ENCODE results near the gene UTS2B. TPM values are rescaled to one million over a fixed set of nuclear protein-coding genes. Genes with fewer than 3 reads are reported as not detected.
"Not testable (repeated sequence)": the region's sequence is repeated elsewhere in the genome, so short reads cannot be mapped to it uniquely, and the experiment has no call there.

Gene UTS2B
- total RNA-seq, 1 donor = 0.21 TPM

DNA sequence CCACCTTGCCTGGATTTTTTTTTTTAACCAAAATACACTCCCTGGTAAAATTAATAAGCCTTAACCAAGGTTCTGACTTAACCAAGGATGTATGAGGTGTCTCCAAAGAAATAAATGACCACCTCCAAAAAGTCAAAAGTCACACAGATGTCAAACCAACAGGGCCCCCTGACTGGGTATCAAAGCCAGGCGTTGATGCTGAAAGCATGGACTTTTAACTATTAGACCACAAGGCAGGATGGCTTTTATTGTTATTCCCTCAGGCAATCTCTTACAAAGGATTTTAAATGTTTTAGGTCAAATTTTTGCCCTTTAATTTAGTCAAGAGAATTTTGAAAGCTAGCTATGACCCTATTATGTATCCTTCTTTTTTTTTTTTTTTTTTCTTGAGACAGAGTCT lies 70.8 kb downstream of the UTS2B start:
- Histone ChIP-seq H3K4me3 (ENCODE audit: low read length) (no peak overlapping the region), H3K4me1 (ENCODE audit: insufficient read depth, low read length) (peaks cover 21% of the 10 kb centered on the region), H3K27me3 (ENCODE audit: insufficient read depth, low read length) (no peaks in the 10 kb centered on the region), H3K9me3 (ENCODE audit: low read depth, low read length) (no peaks in the 10 kb centered on the region)

DNA sequence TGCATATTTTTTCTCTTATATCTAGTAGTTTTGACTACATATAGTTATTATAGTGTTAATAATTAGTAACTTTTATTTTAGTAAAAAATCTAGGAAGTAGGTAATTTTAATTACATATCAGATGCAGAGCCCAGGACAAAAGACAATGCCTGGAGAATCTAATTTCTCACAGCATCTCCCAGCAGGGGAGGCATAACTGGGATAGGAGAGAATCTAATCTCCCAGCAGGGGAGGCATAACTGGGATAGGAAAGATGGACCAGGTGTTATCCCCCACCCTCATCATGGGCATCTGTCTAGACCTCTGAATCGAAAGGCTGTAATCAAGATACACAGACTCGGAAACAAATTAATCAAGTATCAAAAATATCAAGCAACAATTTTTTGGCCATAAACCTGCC lies 73.0 kb downstream of the UTS2B start:
- Histone ChIP-seq H3K4me1 (ENCODE audit: insufficient read depth, low read length) (peaks cover 26% of the 10 kb centered on the region), H3K4me3 (ENCODE audit: low read length) (no peak overlapping the region), H3K9me3 (ENCODE audit: low read depth, low read length) (no peaks in the 10 kb centered on the region), H3K27me3 (ENCODE audit: insufficient read depth, low read length) (no peaks in the 10 kb centered on the region)

DNA sequence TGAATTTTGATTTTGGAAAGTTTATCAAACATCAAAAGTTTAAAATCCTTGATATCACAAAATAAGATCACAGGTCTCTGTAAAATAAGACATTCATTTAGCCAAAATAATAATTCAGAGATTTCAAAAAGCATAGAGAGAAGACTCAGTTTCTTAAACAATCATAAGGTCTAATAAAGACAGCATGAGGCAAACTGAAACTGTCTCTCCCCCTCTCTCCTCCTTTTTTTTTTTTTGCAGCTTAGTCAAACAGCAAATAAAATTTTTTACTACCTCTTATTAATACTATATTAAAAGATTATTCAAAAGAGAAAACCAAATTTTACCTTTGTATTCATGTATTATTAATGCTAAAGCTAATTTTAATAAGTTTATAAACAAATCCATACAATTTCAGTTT lies 73.9 kb downstream of the UTS2B start:
- no peaks in the 10 kb centered on the region for H3K27me3 ChIP-seq (ENCODE audit: insufficient read depth, low read length)
- no peaks in the 10 kb centered on the region for H3K9me3 ChIP-seq (ENCODE audit: low read depth, low read length)
- H3K4me1 ChIP-seq (ENCODE audit: insufficient read depth, low read length) = peaks cover 30% of the 10 kb centered on the region
- H3K4me3 ChIP-seq (ENCODE audit: low read length) = no peak overlapping the region

DNA sequence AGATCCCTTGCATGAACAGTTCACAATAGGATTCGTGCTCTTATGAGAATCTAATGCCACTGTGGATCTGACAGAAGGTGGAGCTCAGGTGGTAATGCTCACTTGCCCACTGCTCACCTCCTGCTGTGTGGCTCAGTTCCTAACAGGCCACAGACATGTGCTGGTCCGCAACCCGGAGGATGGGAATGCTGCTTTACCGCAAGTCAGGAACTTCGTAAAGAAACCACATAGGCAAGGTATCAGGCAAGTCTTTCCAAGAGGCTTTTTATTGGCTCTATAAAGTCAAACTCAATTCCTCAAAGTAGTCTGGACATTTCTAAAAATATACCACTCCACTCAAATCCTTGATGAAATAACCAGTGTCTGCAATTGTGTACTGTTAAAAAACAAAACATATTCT lies 75.2 kb downstream of the UTS2B start:
- Histone ChIP-seq H3K4me1 (ENCODE audit: insufficient read depth, low read length) (peaks cover 30% of the 10 kb centered on the region), H3K9me3 (ENCODE audit: low read depth, low read length) (no peaks in the 10 kb centered on the region), H3K4me3 (ENCODE audit: low read length) (no peak overlapping the region), H3K27me3 (ENCODE audit: insufficient read depth, low read length) (no peaks in the 10 kb centered on the region)

DNA sequence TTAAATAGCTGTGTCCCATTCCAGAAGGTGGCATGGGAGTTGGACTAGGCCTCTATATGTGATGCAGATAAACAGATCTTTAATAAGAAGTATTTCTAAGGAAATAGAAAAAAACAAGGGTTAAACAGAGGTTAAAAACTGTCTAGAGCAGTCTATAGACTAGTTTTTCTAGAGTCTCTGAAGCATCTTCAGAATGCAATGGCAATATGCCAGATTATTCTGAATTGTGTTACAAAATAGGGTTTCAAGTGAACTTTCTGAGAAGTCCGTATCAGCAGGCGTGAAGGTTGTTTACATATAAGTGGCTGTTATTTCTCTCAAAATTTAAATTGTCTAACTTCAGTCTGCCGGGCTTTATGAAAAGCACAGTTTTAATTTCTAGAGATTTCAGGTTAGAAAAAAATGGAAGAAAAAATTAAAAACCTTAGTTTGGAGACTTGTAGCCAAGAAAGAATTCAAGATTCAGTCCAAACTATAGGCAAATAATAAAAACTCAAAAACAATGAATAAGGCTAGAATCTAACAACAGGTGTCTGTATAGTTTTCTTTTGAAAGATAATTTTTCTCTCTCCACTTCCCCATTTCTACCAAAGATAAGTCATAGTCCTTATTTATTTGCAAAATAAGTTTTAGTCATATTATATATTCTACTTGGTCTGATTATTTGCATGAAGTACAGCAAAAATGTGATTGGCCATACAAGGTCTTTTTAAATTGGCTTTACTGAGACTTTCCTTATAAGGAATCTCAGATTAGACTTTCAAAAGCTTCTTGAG lies 76.0 kb downstream of the UTS2B start:
- Histone ChIP-seq H3K27me3 (ENCODE audit: insufficient read depth, low read length) (no peaks in the 10 kb centered on the region), H3K9me3 (ENCODE audit: low read depth, low read length) (no peaks in the 10 kb centered on the region), H3K4me3 (ENCODE audit: low read length) (no peak overlapping the region), H3K4me1 (ENCODE audit: insufficient read depth, low read length) (peaks cover 26% of the 10 kb centered on the region)

DNA sequence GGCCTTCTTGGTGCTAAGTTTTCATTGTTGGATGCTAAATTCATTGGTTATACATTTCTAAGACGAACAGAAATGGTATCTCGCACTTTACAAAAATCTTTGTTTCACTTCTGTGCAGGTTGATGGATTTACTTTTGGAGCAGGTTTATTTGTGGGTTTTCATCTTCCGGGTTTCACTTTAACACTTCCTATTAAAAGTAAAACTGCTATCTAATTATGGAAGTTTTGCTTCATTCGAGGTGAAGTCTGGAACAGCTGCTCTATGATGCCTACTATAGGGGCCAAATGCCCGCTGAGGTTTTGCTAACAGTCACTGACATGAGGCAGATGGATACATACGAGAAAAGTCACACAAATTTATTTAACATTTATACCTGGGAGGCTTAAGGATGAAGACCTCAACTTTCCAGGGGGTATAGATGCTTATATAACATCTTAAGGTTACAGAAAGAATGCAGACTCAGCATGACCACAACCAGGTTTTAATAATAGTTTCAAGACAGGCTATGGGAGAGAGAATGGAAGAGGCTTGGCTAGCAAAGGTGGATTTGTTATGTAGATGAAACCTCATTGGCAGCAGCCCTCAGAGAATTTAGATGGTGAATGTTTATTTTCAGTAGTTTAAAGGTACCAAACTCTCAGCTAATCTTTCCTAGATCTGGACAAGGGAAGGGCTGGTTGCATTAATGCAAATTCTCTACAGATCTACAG lies 77.1 kb downstream of the UTS2B start:
- Histone ChIP-seq H3K9me3 (ENCODE audit: low read depth, low read length) (no peaks in the 10 kb centered on the region), H3K4me3 (ENCODE audit: low read length) (no peak overlapping the region), H3K27me3 (ENCODE audit: insufficient read depth, low read length) (no peaks in the 10 kb centered on the region), H3K4me1 (ENCODE audit: insufficient read depth, low read length) (peaks cover 16% of the 10 kb centered on the region)

DNA sequence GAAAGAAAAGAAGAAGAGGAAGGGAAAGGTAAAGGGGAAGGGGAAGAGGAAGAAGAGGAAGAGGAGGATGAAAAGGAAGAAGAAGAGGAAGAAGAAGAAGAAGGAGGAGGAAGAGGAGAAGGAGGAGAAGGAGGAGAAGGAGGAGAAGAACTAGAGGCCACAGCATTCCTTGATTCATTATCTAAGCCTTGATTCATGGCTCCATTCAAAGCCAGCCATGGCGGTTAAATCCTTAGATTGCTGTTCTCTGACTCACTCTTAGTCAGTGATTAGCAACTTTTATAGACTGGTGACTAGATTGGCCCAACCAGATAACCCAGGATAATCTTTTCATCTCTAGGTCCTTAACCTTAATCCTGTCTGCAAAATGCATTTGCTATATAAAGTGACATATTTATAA lies 83.7 kb downstream of the UTS2B start:
- Histone ChIP-seq H3K9me3 (ENCODE audit: low read depth, low read length) (no peaks in the 10 kb centered on the region), H3K4me3 (ENCODE audit: low read length) (no peak overlapping the region), H3K27me3 (ENCODE audit: insufficient read depth, low read length) (no peaks in the 10 kb centered on the region), H3K4me1 (ENCODE audit: insufficient read depth, low read length) (peaks cover 13% of the 10 kb centered on the region)

DNA sequence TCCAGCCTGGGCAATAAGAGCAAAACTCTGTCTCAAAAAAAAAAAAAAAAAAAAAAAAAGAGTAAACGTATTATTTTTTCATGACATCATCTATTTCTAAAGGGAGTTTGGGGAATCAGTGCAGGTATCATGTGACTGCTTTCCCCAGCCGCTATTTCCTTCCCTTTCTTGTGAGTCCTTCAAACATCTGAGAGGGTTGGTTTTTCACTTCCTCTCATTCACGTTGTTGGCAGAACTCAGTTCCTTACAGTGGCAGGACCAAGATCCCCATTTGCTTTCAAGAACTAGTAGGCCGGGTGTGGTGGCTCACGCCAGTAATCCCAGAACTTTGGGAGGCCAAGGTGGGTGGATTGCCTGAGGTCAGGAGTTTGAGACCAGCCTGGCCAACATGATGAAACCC lies 84.3 kb downstream of the UTS2B start:
- H3K27me3 ChIP-seq (ENCODE audit: insufficient read depth, low read length); H3K4me3 ChIP-seq (ENCODE audit: low read length); H3K9me3 ChIP-seq (ENCODE audit: low read depth, low read length): not testable (repeated sequence)
- peaks cover 13% of the 10 kb centered on the region for H3K4me1 ChIP-seq (ENCODE audit: insufficient read depth, low read length)

DNA sequence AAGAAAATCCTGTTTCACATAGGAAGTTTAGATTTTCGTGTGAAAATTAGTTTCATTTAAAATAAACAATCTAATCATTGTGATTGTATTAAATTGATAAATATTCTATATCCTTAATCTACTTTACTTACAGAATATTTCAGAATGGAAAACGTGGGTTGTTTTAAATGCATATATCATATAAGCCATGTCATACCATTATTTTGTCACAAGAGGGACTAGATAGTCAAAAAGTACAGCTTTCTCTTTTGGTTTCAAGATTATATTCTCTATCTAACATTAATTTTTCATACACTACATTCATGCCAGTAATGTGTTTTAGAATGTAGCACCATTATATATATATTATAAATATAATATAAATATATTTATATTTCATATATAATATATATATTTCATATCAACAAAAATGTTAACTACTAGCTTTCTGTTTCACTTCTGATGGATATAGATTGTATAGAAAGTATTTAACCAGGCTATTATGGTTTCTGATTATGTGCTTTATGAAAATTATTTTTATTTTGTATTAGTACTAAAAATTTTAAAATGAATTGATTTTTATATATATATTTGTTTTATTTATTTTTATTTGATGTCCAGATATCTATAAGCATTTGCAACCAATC lies 86.0 kb downstream of the UTS2B start:
- Histone ChIP-seq H3K4me3 (ENCODE audit: low read length) (no peak overlapping the region), H3K27me3 (ENCODE audit: insufficient read depth, low read length) (no peaks in the 10 kb centered on the region), H3K4me1 (ENCODE audit: insufficient read depth, low read length) (peaks cover 13% of the 10 kb centered on the region), H3K9me3 (ENCODE audit: low read depth, low read length) (no peaks in the 10 kb centered on the region)

DNA sequence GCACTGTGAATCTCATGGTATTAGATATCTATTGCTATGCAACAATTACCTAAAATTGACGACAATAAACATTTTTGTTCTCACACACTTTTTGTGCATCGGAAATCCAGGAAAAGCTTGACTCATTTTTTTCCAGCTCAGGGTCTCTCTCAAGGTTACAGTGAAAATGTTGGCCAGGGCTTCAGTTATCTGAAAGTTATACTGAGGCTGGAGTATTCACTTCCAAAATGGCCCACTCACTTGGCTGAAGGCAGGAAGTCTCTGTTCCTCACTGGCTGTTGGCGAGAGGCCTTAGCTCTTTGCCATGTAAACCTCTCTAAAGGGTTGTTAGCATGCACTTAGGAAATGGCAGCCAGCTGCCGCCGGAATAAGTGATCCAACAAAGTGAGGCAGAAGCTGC lies 89.8 kb downstream of the UTS2B start:
- H3K4me3 ChIP-seq (ENCODE audit: low read length) = no peak overlapping the region
- no peaks in the 10 kb centered on the region for H3K9me3 ChIP-seq (ENCODE audit: low read depth, low read length)
- no peaks in the 10 kb centered on the region for H3K27me3 ChIP-seq (ENCODE audit: insufficient read depth, low read length)
- peaks cover 2% of the 10 kb centered on the region for H3K4me1 ChIP-seq (ENCODE audit: insufficient read depth, low read length)

DNA sequence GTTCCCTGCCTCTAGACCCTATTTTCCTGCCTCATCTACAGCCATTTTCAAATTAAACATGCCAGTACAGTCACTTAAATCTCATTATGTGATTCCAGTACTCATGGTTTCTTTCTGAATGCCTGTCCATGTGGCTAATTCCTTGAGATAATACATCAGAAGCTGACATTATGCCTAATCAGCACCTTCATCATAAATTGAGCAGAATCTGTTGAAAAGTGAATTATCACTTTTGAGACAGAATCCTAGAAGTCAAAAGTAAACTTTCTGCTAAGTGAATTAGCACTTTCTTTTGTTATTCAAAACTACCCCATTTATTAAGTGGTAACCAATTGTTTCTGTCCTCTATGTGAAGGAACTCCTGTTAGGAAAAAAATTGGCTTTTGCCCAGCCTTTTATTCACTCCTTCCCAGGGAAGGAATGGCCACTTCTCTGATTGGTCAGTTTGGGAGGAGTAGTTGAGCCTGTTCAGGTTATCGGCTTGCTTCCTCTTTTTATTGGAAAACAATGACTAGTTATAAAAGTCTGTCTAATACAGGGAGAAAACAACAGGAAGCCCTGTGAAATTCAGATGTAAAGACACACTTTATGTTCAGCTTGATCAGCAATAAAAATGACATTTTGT lies 90.8 kb downstream of the UTS2B start:
- H3K4me1 ChIP-seq (ENCODE audit: insufficient read depth, low read length) = no peaks in the 10 kb centered on the region
- no peak overlapping the region for H3K4me3 ChIP-seq (ENCODE audit: low read length)
- no peaks in the 10 kb centered on the region for H3K27me3 ChIP-seq (ENCODE audit: insufficient read depth, low read length)
- no peaks in the 10 kb centered on the region for H3K9me3 ChIP-seq (ENCODE audit: low read depth, low read length)

DNA sequence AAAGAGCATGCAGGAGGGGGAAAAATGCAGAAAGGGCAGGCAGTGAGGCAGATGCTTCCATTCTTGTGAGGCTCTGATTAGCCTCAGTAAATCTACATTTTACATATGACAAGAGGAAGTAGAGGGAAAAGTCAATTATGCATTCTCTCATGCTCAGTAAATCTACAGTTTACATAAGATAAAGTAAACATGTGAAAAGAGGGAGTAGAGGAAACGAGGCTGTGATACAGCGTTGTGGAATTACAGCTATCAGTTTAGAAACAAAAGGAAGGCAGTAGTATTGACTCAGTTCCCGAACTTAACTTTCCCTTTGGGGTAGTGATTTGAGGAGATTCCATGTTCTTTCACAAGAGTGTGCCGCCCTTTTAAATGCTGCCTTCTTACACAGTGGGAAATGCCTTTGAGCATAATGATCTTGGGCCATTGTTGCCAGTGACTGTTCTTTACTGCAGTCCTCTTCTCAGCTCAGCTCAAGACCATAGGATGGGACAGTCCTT lies 92.0 kb downstream of the UTS2B start:
- Histone ChIP-seq H3K9me3 (ENCODE audit: low read depth, low read length) (no peaks in the 10 kb centered on the region), H3K4me3 (ENCODE audit: low read length) (no peak overlapping the region), H3K27me3 (ENCODE audit: insufficient read depth, low read length) (no peaks in the 10 kb centered on the region), H3K4me1 (ENCODE audit: insufficient read depth, low read length) (no peaks in the 10 kb centered on the region)

DNA sequence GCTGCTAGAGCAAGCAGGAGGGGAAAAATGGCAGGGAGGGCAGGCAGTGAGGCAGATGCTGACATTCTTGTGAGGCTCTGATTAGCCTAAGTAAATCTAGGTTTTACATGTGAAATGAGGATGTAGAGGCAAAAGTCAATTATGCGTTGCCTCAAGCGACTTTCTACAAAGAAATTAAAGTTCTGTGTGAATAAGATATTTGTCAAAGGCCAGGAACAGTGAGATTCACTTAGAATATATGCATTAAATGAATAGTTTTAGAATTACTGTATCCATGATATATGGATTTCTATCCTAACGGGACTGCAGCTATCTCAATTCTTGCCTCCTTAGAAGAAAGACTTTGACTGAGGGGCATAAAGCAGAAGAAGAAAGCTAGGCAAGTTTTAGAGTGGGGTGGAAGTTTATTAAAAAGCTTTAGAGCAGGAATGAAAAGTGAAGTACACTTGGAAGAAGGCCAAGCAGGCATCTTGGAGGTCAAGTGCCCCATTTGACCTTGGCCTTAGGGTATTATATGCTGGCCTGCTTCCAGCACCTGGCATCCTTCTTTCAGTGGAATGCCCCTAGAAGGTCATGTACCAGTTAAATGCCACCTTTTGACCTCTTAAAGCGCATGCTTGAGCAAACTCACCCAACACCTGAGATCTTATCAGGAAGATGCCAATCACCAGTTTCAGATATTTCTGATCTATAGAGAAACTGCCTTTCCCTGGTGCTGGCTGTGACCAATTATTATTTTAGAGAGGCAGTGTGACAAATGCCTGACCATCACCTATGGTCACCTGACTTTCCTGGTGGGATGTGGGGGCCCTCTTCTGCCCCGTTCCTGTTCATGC lies 93.1 kb downstream of the UTS2B start:
- H3K9me3 ChIP-seq (ENCODE audit: low read depth, low read length) = no peaks in the 10 kb centered on the region
- H3K27me3 ChIP-seq (ENCODE audit: insufficient read depth, low read length) = no peaks in the 10 kb centered on the region
- H3K4me3 ChIP-seq (ENCODE audit: low read length) = no peak overlapping the region
- no peaks in the 10 kb centered on the region for H3K4me1 ChIP-seq (ENCODE audit: insufficient read depth, low read length)

DNA sequence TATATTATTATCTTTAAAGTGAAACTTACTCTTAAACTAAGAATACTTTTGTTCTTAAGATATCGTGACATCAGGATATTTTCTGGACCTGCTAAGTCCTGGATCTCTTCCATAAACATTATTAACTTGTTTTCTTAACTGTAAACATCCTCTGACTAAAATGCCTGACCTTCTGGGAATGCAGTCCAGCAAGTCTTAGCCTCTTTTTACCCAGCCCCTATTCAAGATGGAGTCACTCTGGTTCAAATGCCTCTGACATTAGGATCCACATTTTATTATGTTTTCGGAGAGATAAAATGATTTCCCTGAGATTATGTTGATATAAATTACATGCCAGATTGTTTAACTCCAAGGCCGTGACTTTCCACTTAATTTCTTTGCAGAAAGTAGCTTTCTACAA lies 93.7 kb downstream of the UTS2B start:
- no peaks in the 10 kb centered on the region for H3K27me3 ChIP-seq (ENCODE audit: insufficient read depth, low read length)
- H3K9me3 ChIP-seq (ENCODE audit: low read depth, low read length) = no peaks in the 10 kb centered on the region
- H3K4me3 ChIP-seq (ENCODE audit: low read length) = no peak overlapping the region
- H3K4me1 ChIP-seq (ENCODE audit: insufficient read depth, low read length) = no peaks in the 10 kb centered on the region

All from mononuclear cell (primary cell).